ENCODE results near the gene TMEM147. TPM values are rescaled to one million over a fixed set of nuclear protein-coding genes. Genes with fewer than 3 reads are reported as not detected.
A peak's percentile ranks its signal among the peaks of the same experiment; 100 is the strongest.

The TMEM147 gene
- total and polyA plus RNA-seq, 2 of the 4 experiments (the other 2 are of a cell fraction): 67.6 to 108 TPM

- in situ Hi-C loops (cut with MboI; ENCODE audit: low sequenced_read_pairs) (no loop called here), intact Hi-C loops (cut with micrococcal nuclease) (no loop called here), dilution Hi-C loops (cut with HindIII; ENCODE audit: low sequenced_read_pairs, unreplicated experiment) (no loop called here)
- BruUV-seq (replicated peaks): no TSS peak
- WGBS, 2 experiments (ENCODE audit: extremely low coverage in 2 of 2, insufficient read length in 1 of 2): 33% methylated on average over 10 of the region's 20 CpGs; no CpG with 5 or more reads in 1 of the 2 experiments
- Histone ChIP-seq H3K27me3 (ENCODE audit: control insufficient read depth, insufficient read depth, low read length) (peaks cover 32% of the 10 kb centered on the region), H3K4me1 (ENCODE audit: control insufficient read depth, insufficient read depth, low read length) (peaks cover 12% of the 10 kb centered on the region), H3K27ac (ENCODE audit: insufficient read depth, low read length) (no peak overlapping the region), H3K79me1 (ENCODE audit: low read depth in 1 of 2, low read length in 2 of 2) (0 out of 4 replicates have a peak, but pooled peaks cover 0 to 3% of the 10 kb centered on the region in 2 experiments), H4K20me1 (ENCODE audit: insufficient read depth, low read length) (no peaks in the 10 kb centered on the region), H2BK20ac (ENCODE audit: low read depth, low read length) (no peak overlapping the region), H2BK15ac (ENCODE audit: low read depth, low read length) (no peak overlapping the region; the same call in 2 of the 3 replicates), H4K8ac (ENCODE audit: low read depth in 2 of 2, low read length in 2 of 2) (no peak overlapping the region), H2AFZ (replicated peaks; ENCODE audit: low read length, poor library complexity) (peak overlapping the region; percentile 78), H3K9me1 (ENCODE audit: insufficient read depth, low read length) (peaks cover 13% of the 10 kb centered on the region), H3K56ac (ENCODE audit: extremely low read depth, insufficient read depth, low read length) (no peak overlapping the region), H4K91ac (ENCODE audit: insufficient read depth, low read depth, low read length) (no peak overlapping the region; the same call in 1 of the 2 replicates), H2BK5ac (ENCODE audit: low read depth, low read length, poor library complexity, severe bottlenecking) (no peak overlapping the region), H2AK9ac (replicated peaks; ENCODE audit: low read depth, low read length, poor library complexity) (peak overlapping the region; percentile 50), H3K9ac (ENCODE audit: low read depth, low read length) (no peak overlapping the region), H3K4me3 (ENCODE audit: insufficient read depth, low read depth, low read length) (no peak overlapping the region), H3K18ac (ENCODE audit: low read depth, low read length) (no peak overlapping the region), H2BK120ac (ENCODE audit: low read depth, low read length) (no peak overlapping the region), H3K4ac (ENCODE audit: low read depth, low read length) (no peak overlapping the region), H2AK5ac (ENCODE audit: low read depth, low read length) (0 out of 2 replicates have a peak overlapping the region, but pooled peaks have one; percentile 7), H3K9me3 (ENCODE audit: control insufficient read depth, insufficient read depth, low read length) (no peaks in the 10 kb centered on the region), H3K4me2 (ENCODE audit: low read depth, low read length) (no peak overlapping the region), H3K23ac (ENCODE audit: low read depth, low read length) (no peak overlapping the region), H3K14ac (replicated peaks; ENCODE audit: low read depth, low read length) (no peak overlapping the region), H4K5ac (ENCODE audit: low read depth, low read length) (no peak overlapping the region), H3K36me3 (ENCODE audit: control insufficient read depth, insufficient read depth, low read length) (no peaks in the 10 kb centered on the region)
- ChIA-PET CTCF (interaction anchor here (0.6 kb wide), 1 partner anchor 222 kb away, joined by 3 read pairs; no protein-coding TSS in a partner anchor), POLR2A (ENCODE audit: unreplicated experiment) (no interaction called here)
- no peak for TF ChIP-seq CHD1 (IDR thresholded peaks at IDR 0.05; ENCODE audit: low read depth, low read length)
- no peak for TF ChIP-seq MAFK (IDR thresholded peaks at IDR 0.05; ENCODE audit: low read depth, low read length)
- 0 out of 2 replicates have a peak, but pooled peaks have one; percentile 46 for TF ChIP-seq BHLHE40 (IDR thresholded peaks at IDR 0.05; ENCODE audit: low read depth, low read length)
- no peak for TF ChIP-seq CEBPB (IDR thresholded peaks at IDR 0.05; ENCODE audit: low read depth, low read length)
- TF ChIP-seq USF2 (IDR thresholded peaks at IDR 0.05; ENCODE audit: low read depth, low read length): peak; percentile 35; the same call in 1 of the 2 replicates
- no peak for TF ChIP-seq FOS (IDR thresholded peaks at IDR 0.05; ENCODE audit: low read depth, low read length)
- no peak for TF ChIP-seq SMC3 (IDR thresholded peaks at IDR 0.05; ENCODE audit: low read depth, low read length)
- TF ChIP-seq ELK1 (IDR thresholded peaks at IDR 0.05; ENCODE audit: borderline replicate concordance, low read depth, low read length): no peak
- no peak for TF ChIP-seq RAD21 (IDR thresholded peaks at IDR 0.05; ENCODE audit: low read length)
- TF ChIP-seq RCOR1 (IDR thresholded peaks at IDR 0.05; ENCODE audit: insufficient replicate concordance, low read length): no peak
- TF ChIP-seq RFX5 (IDR thresholded peaks at IDR 0.05; ENCODE audit: low read depth, low read length): no peak
- no peak for TF ChIP-seq MXI1 (IDR thresholded peaks at IDR 0.05; ENCODE audit: borderline replicate concordance, low read depth, low read length)
- no peak for TF ChIP-seq CTCF (conservative IDR thresholded peaks at IDR 0.05; ENCODE audit: low read depth, low read length)
- no peak for TF ChIP-seq NFE2L2 (IDR thresholded peaks at IDR 0.05; ENCODE audit: low read depth, low read length)
- DNase-seq (no peak), ATAC-seq (ENCODE audit: low read depth) (no peak)
These were observed 31.1 kb upstream of the TMEM147 start for GRCh38 chr19:35514282-35514809.
